ENCODE measurements around the gene PRKAG2. TPM values are rescaled to one million over a fixed set of nuclear protein-coding genes. Genes with fewer than 3 reads are reported as not detected.

The PRKAG2 gene
- total and polyA plus RNA-seq, 8 donors: 12.9 to 34.6 (median 18.0) TPM

DNA sequence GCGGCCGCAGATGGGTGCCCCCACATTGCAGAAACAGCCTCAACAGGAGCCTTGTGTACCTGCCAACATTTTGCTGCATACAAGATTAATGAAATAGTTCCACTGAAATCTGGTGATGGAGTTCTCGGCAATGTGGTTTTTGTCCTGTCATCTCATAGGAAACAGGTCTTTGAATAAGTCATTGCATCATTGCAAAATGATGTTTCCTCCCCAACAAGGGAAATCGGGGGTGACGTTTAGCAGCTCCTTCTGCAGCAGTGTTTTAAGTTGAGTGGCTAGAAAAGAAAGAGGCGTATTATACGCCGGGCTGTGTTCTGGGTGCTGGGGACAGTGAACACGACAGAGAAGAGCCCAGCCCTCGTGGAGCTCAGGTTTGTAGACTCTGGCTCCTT is 177.0 kb downstream of the PRKAG2 start:
- no peaks in the 10 kb centered on the region for H3K27me3 ChIP-seq
- H3K4me3 ChIP-seq: no peak overlapping the region
- no peaks in the 10 kb centered on the region for H3K9me3 ChIP-seq
- H3K27ac ChIP-seq: no peak overlapping the region
- no peaks in the 10 kb centered on the region for H3K36me3 ChIP-seq
- DNase-seq: peak in 1 of 4 donors; percentile 44
- no peak for ATAC-seq
- H3K4me1 ChIP-seq: peaks cover 0 to 8% of the 10 kb centered on the region in 2 donors
- TF ChIP-seq, protein P1, sequence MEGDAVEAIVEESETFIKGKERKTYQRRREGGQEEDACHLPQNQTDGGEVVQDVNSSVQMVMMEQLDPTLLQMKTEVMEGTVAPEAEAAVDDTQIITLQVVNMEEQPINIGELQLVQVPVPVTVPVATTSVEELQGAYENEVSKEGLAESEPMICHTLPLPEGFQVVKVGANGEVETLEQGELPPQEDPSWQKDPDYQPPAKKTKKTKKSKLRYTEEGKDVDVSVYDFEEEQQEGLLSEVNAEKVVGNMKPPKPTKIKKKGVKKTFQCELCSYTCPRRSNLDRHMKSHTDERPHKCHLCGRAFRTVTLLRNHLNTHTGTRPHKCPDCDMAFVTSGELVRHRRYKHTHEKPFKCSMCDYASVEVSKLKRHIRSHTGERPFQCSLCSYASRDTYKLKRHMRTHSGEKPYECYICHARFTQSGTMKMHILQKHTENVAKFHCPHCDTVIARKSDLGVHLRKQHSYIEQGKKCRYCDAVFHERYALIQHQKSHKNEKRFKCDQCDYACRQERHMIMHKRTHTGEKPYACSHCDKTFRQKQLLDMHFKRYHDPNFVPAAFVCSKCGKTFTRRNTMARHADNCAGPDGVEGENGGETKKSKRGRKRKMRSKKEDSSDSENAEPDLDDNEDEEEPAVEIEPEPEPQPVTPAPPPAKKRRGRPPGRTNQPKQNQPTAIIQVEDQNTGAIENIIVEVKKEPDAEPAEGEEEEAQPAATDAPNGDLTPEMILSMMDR (IDR thresholded peaks at IDR 0.05): no peak
- intact Hi-C loops (cut with DNase I): no loop called here

DNA sequence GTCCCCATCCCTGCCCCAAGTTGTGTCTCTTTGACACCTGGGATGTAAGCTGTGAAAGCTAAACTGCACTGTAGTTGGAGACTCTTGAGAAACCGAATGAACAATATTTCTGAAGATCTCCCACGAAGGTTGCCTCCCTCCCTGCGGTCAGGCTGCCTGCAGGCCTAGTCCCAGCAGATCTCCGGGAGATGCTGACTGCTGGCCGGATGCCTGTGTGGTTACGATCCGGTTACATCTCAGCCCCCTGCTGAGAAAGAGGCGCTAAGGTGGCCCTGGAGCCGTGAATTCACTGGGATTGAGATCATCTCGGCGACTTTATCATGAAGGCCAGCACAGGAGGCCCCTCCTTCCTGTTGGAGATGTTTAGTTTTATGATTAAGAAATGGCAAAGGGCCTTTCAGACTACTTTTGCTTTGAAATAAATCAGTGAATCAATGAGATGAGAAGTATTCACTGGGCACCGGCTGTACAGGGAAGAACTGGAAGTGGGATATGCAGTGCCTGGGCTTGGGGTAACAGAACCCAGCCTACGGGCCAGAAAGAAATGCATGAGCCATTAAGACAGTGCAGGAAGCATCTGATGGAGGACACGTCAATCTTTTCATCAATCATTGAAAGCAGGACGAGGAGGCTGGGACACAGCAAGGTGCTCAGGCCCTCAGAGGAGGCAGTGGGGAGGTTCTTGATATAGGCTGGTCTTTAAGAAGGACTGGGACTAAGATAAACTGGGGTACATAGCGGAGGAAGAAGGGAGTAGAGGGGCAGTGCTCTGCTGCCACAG is 177.6 kb downstream of the PRKAG2 start:
- intact Hi-C loops (cut with DNase I): no loop called here
- ATAC-seq (no peak), DNase-seq (peak in 1 of 4 donors; percentile 53)
- Histone ChIP-seq H3K27ac (no peak overlapping the region), H3K4me1 (peaks cover 0 to 13% of the 10 kb centered on the region in 2 donors), H3K36me3 (no peaks in the 10 kb centered on the region), H3K4me3 (no peak overlapping the region), H3K27me3 (no peaks in the 10 kb centered on the region), H3K9me3 (no peaks in the 10 kb centered on the region)
- TF ChIP-seq, protein P1 (IDR thresholded peaks at IDR 0.05): no peak

DNA sequence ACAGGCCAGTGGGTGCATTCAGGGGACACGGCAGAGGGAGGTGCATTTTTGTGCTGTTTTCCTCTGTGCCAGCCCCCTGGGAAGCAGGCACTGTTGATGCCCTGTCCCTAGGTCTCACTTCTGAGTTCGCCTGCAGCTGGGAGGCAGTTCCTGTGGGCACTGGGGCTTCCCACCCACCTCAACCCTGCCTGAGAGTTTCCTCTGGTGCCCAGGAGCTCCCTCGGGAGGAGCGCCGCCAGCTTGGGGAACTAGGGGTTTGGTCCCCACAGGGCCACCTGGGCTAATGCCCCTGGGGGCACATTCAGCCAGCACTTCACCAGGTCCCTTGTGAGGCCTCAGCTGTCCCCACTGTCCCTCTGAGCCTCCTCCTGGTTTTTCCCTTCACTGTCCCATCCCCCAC is 179.0 kb downstream of the PRKAG2 start:
- TF ChIP-seq, protein P1 (IDR thresholded peaks at IDR 0.05): no peak
- Histone ChIP-seq H3K27me3 (no peaks in the 10 kb centered on the region), H3K27ac (no peak overlapping the region), H3K4me1 (peaks cover 0 to 13% of the 10 kb centered on the region in 2 donors), H3K9me3 (no peaks in the 10 kb centered on the region), H3K4me3 (no peak overlapping the region), H3K36me3 (no peaks in the 10 kb centered on the region)
- peak in 1 of 4 donors; percentile 68 for DNase-seq
- ATAC-seq: no peak
- intact Hi-C loops (cut with DNase I): no loop called here

DNA sequence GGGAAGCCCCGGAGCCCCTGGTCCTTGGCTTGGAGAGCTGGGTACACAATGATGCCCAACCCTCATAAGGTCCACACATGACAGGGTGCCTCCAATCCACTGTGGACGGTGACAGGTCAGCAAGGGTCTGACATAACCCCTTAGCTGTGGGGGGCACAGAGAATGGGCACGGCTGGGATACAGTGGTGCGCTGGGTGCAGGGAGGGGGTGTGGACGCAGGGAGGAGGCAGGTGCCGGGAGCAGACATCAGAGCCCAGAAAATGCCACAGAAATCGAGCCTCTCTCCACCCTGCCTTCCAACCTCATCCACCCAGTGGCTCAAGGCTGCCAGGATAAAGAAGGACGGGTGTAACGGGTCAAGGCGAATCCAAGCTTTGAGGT is 179.4 kb downstream of the PRKAG2 start:
- H3K36me3 ChIP-seq: no peaks in the 10 kb centered on the region
- no peak overlapping the region for H3K27ac ChIP-seq
- H3K27me3 ChIP-seq: no peaks in the 10 kb centered on the region
- peaks cover 0 to 13% of the 10 kb centered on the region in 2 donors for H3K4me1 ChIP-seq
- peak in 1 of 4 donors; percentile 35 for DNase-seq
- H3K9me3 ChIP-seq: no peaks in the 10 kb centered on the region
- no peak for ATAC-seq
- intact Hi-C loops (cut with DNase I): no loop called here
- TF ChIP-seq, protein P1 (IDR thresholded peaks at IDR 0.05): no peak
- H3K4me3 ChIP-seq: no peak overlapping the region

DNA sequence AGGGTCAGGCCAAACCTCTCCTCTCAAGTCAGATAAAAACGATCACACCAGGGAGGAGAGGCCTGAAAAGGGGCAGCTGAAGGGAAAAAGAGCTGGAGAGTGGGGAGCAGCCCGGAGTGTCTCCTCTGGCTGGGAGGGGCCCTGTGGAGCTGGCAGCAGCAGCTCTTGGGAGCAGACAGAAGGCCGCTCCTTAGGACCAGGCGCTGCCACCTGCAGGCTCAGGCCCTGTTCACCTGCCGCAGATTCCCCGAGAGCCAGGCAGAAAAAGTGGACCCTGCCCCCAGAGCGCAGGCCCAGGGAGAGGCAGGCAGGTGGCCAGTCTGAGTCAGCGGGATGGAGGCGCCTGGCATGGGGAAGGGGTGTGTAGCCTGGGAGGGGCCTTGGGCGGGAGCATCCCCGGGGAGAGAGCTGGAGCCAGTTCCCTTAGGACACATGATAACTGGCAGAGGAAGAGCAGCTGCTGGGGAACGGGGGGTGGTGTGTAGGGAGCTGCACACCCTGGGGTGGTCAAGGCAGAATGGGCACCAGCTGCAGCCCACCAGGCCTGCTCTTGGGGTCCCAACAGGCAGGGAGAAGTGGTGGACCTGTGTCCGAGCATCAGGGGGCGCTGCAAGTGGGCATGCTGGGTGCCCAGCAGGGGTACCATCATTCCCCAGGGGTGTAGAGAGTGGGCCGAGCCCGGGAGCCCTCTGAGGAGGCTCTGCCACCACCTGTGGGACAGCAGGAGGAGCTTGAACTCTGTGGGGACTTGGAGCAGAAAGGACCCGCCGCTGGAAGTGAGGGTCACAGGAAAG is 180.0 kb downstream of the PRKAG2 start:
- TF ChIP-seq, protein P1 (IDR thresholded peaks at IDR 0.05): no peak
- ATAC-seq (no peak), DNase-seq (peak in 1 of 4 donors; percentile 53)
- H3K9me3 ChIP-seq: no peaks in the 10 kb centered on the region
- no peaks in the 10 kb centered on the region for H3K27me3 ChIP-seq
- peaks cover 0 to 13% of the 10 kb centered on the region in 2 donors for H3K4me1 ChIP-seq
- H3K36me3 ChIP-seq: no peaks in the 10 kb centered on the region
- H3K27ac ChIP-seq: no peak overlapping the region
- no peak overlapping the region for H3K4me3 ChIP-seq
- intact Hi-C loops (cut with DNase I): no loop called here

Measured in left lung (tissue), 10 donors.